Astrocyte (in vitro differentiated cells and primary cell): Measurements from ENCODE around the gene HOXB2.

ENCODE experiments used
- CTCF ChIP-seq: IDR thresholded peaks from 2 replicates; pipeline ENCODE4 v1.5.1; 2011; ENCODE audit warnings: low read depth, mild to moderate bottlenecking, inconsistent platforms, low read length, moderate library complexity; ENCODE audit not compliant: insufficient read depth
- EZH2 ChIP-seq: IDR thresholded peaks from 2 replicates; pipeline ENCODE4 v1.6.1; 2012; ENCODE audit warnings: mild to moderate bottlenecking, low read length, inconsistent platforms; ENCODE audit not compliant: insufficient read depth

- no peak for TF ChIP-seq CTCF
- TF ChIP-seq EZH2: no peak
Observed at GRCh38 chr17:48564188-48565021, 19.5 kb upstream of the HOXB2 start.
